BLaER1 treated with 17β-estradiol and CSF1 and Interleukin-3, amounts not matched to agents 10 nM and 100 nM (cell line): Measurements from ENCODE around the gene RPS6KA2.

Experiments used
- H3K27ac ChIP-seq, 11 experiments: shearing (Covaris generic); formaldehyde crosslinking; 2 replicates each; pipeline ENCODE4 v1.8.1; 2022
- H3K27me3 ChIP-seq, 11 experiments: shearing (Covaris generic); formaldehyde crosslinking; 2 replicates each; pipeline ENCODE4 v1.8.1; 2022
- H3K36me3 ChIP-seq, 11 experiments: shearing (Covaris generic); formaldehyde crosslinking; 2 replicates each; pipeline ENCODE4 v1.8.1; 2022
- H3K4me1 ChIP-seq, 10 experiments: shearing (Covaris generic); formaldehyde crosslinking; 2 replicates each; pipeline ENCODE4 v1.8.1; 2022
- H3K4me2 ChIP-seq, 11 experiments: shearing (Covaris generic); formaldehyde crosslinking; 2 replicates each; pipeline ENCODE4 v1.8.1; 2022
- H3K4me3 ChIP-seq, 10 experiments: shearing (Covaris generic); formaldehyde crosslinking; 2 replicates each; pipeline ENCODE4 v1.8.1; 2022
- H3K9ac ChIP-seq, 11 experiments: shearing (Covaris generic); formaldehyde crosslinking; 2 replicates each; pipeline ENCODE4 v1.8.1; 2022
- H3K9me3 ChIP-seq, 11 experiments: shearing (Covaris generic); formaldehyde crosslinking; replicated peaks in 1 of 11; 2 replicates each; pipeline ENCODE4 v1.8.1; 2022
- H4K20me1 ChIP-seq, 11 experiments: shearing (Covaris generic); formaldehyde crosslinking; 2 replicates each; pipeline ENCODE4 v1.8.1; 2022
- Cebpa-rat ChIP-seq, 11 experiments: shearing (Covaris generic); IDR thresholded peaks; 2 replicates each; pipeline ENCODE4 v1.8.1; 2022

The RPS6KA2 gene

GRCh38 chr6:166489301-166490155 lies 137.5 kb downstream of the RPS6KA2 start:
- TF ChIP-seq Cebpa-rat (IDR thresholded peaks at IDR 0.05), result no peak
- Histone ChIP-seq H3K9ac (no peak overlapping the region), H3K27ac (peak overlapping the region in 5 of 11 experiments; percentile 50 to 86 (median 84); a peak in 12 of 22 replicates), H3K4me3 (no peak overlapping the region; a peak in 2 of 20 replicates), H3K27me3 (no peaks in the 10 kb centered on the region), H4K20me1 (no peaks in the 10 kb centered on the region), H3K36me3 (peaks cover 8 to 29% (median 19%) of the 10 kb centered on the region in 11 experiments; a peak in 18 of 22 replicates), H3K9me3 (peaks cover 47 to 61% (median 53%) of the 10 kb centered on the region in 11 experiments), H3K4me1 (peaks cover 15 to 82% (median 76%) of the 10 kb centered on the region in 10 experiments), H3K4me2 (peak overlapping the region in 6 of 11 experiments; percentile 65 to 84 (median 75); a peak in 9 of 22 replicates)

- Histone ChIP-seq H3K4me3 (peak overlapping the region in 9 of 10 experiments; percentile 12 to 53 (median 38); a peak in 14 of 20 replicates), H4K20me1 (no peaks in the 10 kb centered on the region), H3K27me3 (no peaks in the 10 kb centered on the region), H3K27ac (peak overlapping the region; percentile 48 to 86 (median 82); a peak in 21 of 22 replicates), H3K9me3 (peaks cover 47 to 61% (median 53%) of the 10 kb centered on the region in 11 experiments), H3K4me2 (peak overlapping the region; percentile 38 to 68 (median 53)), H3K9ac (peak overlapping the region in 9 of 11 experiments; percentile 15 to 69 (median 56); a peak in 15 of 22 replicates), H3K4me1 (peaks cover 18 to 88% (median 84%) of the 10 kb centered on the region in 10 experiments), H3K36me3 (peaks cover 8 to 29% (median 19%) of the 10 kb centered on the region in 11 experiments; a peak in 18 of 22 replicates)
- TF ChIP-seq Cebpa-rat (IDR thresholded peaks at IDR 0.05), result no peak
Measured at GRCh38 chr6:166488701-166489100, 138.3 kb downstream of the RPS6KA2 start.

- TF ChIP-seq Cebpa-rat (IDR thresholded peaks at IDR 0.05), result no peak
- Histone ChIP-seq H3K4me2 (peak overlapping the region; percentile 38 to 68 (median 53)), H3K9ac (peak overlapping the region in 9 of 11 experiments; percentile 26 to 69 (median 56); a peak in 15 of 22 replicates), H3K36me3 (peaks cover 8 to 29% (median 19%) of the 10 kb centered on the region in 11 experiments; a peak in 18 of 22 replicates), H3K27me3 (no peaks in the 10 kb centered on the region), H3K4me3 (peak overlapping the region; percentile 14 to 53 (median 35); a peak in 14 of 20 replicates), H4K20me1 (no peaks in the 10 kb centered on the region), H3K27ac (peak overlapping the region; percentile 48 to 86 (median 82); a peak in 21 of 22 replicates), H3K4me1 (peaks cover 18 to 87% (median 83%) of the 10 kb centered on the region in 10 experiments), H3K9me3 (peaks cover 47 to 61% (median 53%) of the 10 kb centered on the region in 11 experiments)
Measured at GRCh38 chr6:166488076-166488685, 138.9 kb downstream of the RPS6KA2 start.

DNA sequence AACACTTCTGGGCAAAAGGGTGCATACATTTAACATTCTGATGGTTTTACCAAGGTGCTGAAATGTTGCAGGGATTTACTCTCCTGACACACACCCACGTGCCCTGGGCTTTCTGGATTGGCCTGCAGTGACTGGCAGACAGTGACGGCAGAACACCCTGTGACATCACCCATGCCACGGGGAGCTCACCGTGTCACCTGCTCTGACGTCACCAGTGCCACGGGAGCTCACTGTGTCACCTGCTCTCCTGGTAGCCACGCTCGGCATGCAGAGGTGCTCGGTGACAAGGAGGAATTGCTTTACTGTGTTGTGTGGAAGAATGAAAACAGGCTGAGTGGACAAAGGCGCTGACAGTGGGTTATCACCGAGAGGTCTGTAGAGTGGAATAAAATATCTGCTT lies 139.9 kb downstream of the RPS6KA2 start:
- peak overlapping the region in 9 of 11 experiments; percentile 66 to 86 (median 82); a peak in 20 of 22 replicates for H3K27ac ChIP-seq
- peaks cover 18 to 87% (median 74%) of the 10 kb centered on the region in 10 experiments for H3K4me1 ChIP-seq
- H3K9me3 ChIP-seq, result peaks cover 47 to 71% (median 53%) of the 10 kb centered on the region in 11 experiments
- H3K36me3 ChIP-seq, result peaks cover 8 to 32% (median 22%) of the 10 kb centered on the region in 11 experiments; a peak in 19 of 22 replicates
- peak overlapping the region in 2 of 11 experiments; percentile 54 to 60; a peak in 4 of 22 replicates for H3K9ac ChIP-seq
- no peaks in the 10 kb centered on the region for H3K27me3 ChIP-seq
- TF ChIP-seq Cebpa-rat (IDR thresholded peaks at IDR 0.05), result no peak
- H3K4me3 ChIP-seq, result peak overlapping the region in 8 of 10 experiments; percentile 3 to 53 (median 28); a peak in 8 of 20 replicates
- H3K4me2 ChIP-seq, result peak overlapping the region in 8 of 11 experiments; percentile 33 to 59 (median 48); a peak in 12 of 22 replicates
- H4K20me1 ChIP-seq, result no peaks in the 10 kb centered on the region

DNA sequence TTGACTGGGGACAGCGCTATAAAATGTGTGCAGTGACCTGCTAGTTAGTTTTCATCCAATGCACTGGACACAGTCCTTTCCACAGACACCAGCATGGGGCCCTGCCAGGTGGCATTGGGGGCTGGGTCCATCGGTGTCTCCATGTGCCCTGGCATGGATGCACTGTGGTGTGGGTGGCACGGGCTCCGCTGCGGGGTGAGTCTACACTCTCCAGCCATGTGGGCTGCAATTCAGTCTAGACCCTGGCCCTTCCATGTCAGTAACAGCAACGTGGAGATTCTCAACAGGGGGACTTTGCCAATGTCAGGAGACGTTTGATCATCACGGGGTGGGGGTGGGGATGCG lies 140.5 kb downstream of the RPS6KA2 start:
- Histone ChIP-seq H3K36me3 (peaks cover 8 to 38% (median 22%) of the 10 kb centered on the region in 11 experiments; a peak in 19 of 22 replicates), H3K4me3 (peak overlapping the region in 7 of 10 experiments; percentile 3 to 53 (median 23); a peak in 7 of 20 replicates), H3K9me3 (peaks cover 47 to 74% (median 53%) of the 10 kb centered on the region in 11 experiments), H3K4me2 (no peak overlapping the region; a peak in 1 of 22 replicates), H3K9ac (no peak overlapping the region), H3K4me1 (peaks cover 18 to 85% (median 70%) of the 10 kb centered on the region in 10 experiments), H3K27ac (peak overlapping the region in 8 of 11 experiments; percentile 11 to 86 (median 82); a peak in 12 of 22 replicates), H3K27me3 (no peaks in the 10 kb centered on the region), H4K20me1 (no peaks in the 10 kb centered on the region)
- no peak for TF ChIP-seq Cebpa-rat (IDR thresholded peaks at IDR 0.05)

GRCh38 chr6:166485651-166486535 lies 141.2 kb downstream of the RPS6KA2 start:
- Histone ChIP-seq H3K9ac (no peak overlapping the region), H3K27me3 (no peaks in the 10 kb centered on the region), H3K36me3 (peaks cover 8 to 42% (median 22%) of the 10 kb centered on the region in 11 experiments; a peak in 19 of 22 replicates), H3K4me1 (peaks cover 18 to 84% (median 64%) of the 10 kb centered on the region in 10 experiments), H4K20me1 (no peaks in the 10 kb centered on the region), H3K4me2 (peak overlapping the region in 9 of 11 experiments; percentile 30 to 65 (median 63); a peak in 18 of 22 replicates), H3K4me3 (peak overlapping the region in 4 of 10 experiments; percentile 20 to 53 (median 40); a peak in 3 of 20 replicates), H3K9me3 (peaks cover 47 to 73% (median 53%) of the 10 kb centered on the region in 11 experiments), H3K27ac (peak overlapping the region in 8 of 11 experiments; percentile 11 to 86 (median 82); a peak in 12 of 22 replicates)
- TF ChIP-seq Cebpa-rat (IDR thresholded peaks at IDR 0.05), result no peak

- H3K27me3 ChIP-seq, result no peaks in the 10 kb centered on the region
- H3K27ac ChIP-seq, result peak overlapping the region in 3 of 11 experiments; percentile 21 to 86 (median 84); a peak in 4 of 22 replicates
- H3K4me3 ChIP-seq, result no peak overlapping the region
- H3K9ac ChIP-seq, result no peak overlapping the region
- H3K36me3 ChIP-seq, result peaks cover 8 to 42% (median 18%) of the 10 kb centered on the region in 11 experiments; a peak in 19 of 22 replicates
- H3K9me3 ChIP-seq, result peaks cover 39 to 63% (median 44%) of the 10 kb centered on the region in 11 experiments
- H4K20me1 ChIP-seq, result no peaks in the 10 kb centered on the region
- H3K4me2 ChIP-seq, result peak overlapping the region; percentile 10 to 65 (median 56); a peak in 20 of 22 replicates
- no peak for TF ChIP-seq Cebpa-rat (IDR thresholded peaks at IDR 0.05)
- peaks cover 18 to 77% (median 57%) of the 10 kb centered on the region in 10 experiments for H3K4me1 ChIP-seq
Measured at GRCh38 chr6:166484863-166485262, 142.2 kb downstream of the RPS6KA2 start.
